Activated CD8-positive, alpha-beta memory T cell treated with anti-CD3 and anti-CD28 coated beads for 36 hours (primary cell): Measurements from ENCODE around the gene THAP2. TPM values are rescaled to one million over a fixed set of nuclear protein-coding genes. Genes with fewer than 3 reads are reported as not detected.

Source experiments
- total RNA-seq, 2 experiments: library from RNA; stranded (reverse); gene quantifications; one replicate each; pipeline ENCODE4 v1.2.3, GENCODE V29; 2021

The THAP2 gene
- total RNA-seq, 2 experiments from 2014 or later = 7.1 to 8.7 TPM

Other genes with a start within 250 kb of the THAP2 start
- gene LGR5, start 224.5 kb upstream of the THAP2 start, total RNA-seq = not detected
- gene ZFC3H1, start 453 bp upstream of the THAP2 start, total RNA-seq = 10 to 100 TPM; 37.0 to 42.1 TPM
- gene TMEM19, start 21.8 kb downstream of the THAP2 start, total RNA-seq = 10 to 100 TPM; 15.3 to 17.4 TPM
- 10 to 100 TPM; 90.5 to 91.8 TPM for gene RAB21, start 90.6 kb downstream of the THAP2 start, total RNA-seq
- 10 to 100 TPM; 37.1 to 39.6 TPM for gene TBC1D15, start 175.5 kb downstream of the THAP2 start, total RNA-seq